ENCODE results near the gene SLC34A1.
"Not testable (repeated sequence)": the region's sequence is repeated elsewhere in the genome, so short reads cannot be mapped to it uniquely, and the experiment has no call there.

SLC34A1 gene

DNA sequence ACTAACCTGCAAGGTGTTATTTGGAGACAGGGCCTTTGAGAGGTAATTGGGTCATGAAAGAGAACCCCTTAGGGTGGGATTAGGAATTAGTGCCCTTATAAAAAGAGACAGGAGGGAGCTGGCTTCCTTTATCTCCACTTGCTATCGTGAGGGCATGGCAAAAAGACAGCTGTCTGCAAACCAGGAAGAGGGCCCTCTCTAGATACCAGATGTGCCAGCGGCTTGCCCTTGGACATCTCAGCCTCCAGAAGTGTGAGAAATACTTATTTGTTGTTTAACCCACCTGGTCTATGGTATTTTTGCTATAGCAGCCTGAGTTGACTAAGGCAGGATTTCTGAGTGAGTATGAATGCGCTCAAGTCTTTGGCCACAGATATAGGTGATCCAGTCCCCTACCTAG is 27.5 kb upstream of the SLC34A1 start:
- no peak for DNase-seq

GRCh38 chr5:177357146-177357458 is 27.1 kb upstream of the SLC34A1 start:
- no peak for DNase-seq

- DNase-seq: no peak
These were observed 26.5 kb upstream of the SLC34A1 start, which contains the start of gene RGS14 for GRCh38 chr5:177357459-177358351. Gene RGS14 (plus strand): TSS chr5:177357924. CDS start chr5:177358025, 101 bp downstream.

- no peak for DNase-seq
These were observed 25.8 kb upstream of the SLC34A1 start for GRCh38 chr5:177358370-177358819.

DNA sequence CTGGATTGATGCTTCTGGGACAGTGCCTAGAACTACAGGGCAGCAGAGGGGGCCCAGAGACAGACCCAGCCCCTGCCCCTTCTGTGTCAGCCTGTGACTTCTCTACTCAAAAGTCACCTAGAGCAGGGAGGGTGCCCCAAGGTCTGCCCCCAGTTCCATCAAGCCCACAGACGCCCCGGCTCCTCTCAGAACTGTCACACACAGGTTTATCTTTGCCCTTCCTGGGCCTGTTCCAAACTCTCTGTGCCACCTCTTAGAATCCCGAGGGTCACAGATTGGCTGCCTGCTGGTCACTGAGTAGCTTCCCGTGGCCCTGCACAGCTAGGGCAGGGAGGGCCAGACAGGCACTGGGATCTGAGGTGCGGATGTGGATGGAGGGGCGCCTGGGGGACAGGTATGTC is 24.8 kb upstream of the SLC34A1 start:
- DNase-seq: no peak

DNA sequence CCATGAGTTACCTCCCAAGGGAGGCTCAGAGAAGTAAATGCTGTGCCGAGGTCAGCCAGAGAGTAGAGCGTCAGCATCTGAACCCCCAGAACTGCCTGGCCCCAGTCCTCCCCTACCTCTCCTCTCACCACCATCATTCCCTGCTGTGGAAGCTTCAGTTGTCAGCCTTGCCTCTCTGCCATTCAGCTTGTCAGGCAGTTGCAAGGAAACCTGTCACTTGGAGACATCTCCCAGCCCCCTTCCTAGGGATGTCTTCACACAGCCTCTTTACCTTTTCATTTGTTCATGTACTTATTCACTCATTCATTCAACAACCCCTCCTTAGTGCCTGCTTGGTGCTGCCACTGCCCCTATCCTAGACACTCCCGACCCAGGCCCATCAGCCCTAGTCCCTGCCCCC is 24.4 kb upstream of the SLC34A1 start:
- DNase-seq: no peak

GRCh38 chr5:177360740-177361139 is 23.5 kb upstream of the SLC34A1 start:
- not testable (repeated sequence) for DNase-seq

DNA sequence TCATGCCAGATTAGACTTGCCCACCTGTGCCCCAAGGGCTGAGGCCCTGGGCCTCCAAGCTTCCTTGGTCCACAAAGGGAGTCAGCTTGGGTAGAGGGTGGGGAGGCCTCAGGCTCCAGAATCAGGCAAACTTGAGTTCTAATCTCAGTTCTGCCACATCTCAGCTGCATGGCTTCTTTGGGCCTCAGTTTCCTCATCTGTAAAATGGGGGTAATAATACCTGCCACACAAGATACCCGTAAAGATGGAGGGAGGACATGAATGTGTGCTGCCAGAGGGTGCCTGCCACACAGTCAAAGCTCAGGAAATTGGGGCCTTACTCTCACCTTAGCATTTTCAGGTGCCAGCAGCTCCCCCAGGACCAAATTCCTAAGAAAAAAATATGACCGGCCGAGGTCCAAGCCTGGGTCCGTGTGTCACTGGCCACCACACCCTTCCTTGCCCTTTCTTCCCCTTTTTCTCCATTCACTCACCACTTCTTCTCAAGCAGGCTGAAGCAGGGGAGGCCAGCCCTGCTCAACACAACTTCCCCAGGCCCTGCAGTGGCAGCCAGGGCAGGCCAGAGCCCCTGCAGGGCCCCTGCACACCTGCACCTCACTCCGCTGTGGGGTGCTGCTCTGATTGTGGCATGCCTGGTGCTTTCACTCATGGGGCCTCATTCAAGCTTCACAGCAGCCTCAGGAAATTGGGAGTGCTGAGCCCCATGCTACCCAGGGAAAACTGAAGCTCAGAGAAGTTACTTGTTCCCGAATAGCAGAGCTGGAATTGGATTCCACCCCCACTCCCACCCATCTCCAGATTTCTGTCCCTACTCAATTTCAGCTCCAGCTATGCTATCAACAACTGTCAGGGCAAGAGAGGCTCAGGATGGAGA is 22.6 kb upstream of the SLC34A1 start:
- no peak for DNase-seq

GRCh38 chr5:177362292-177362609 is 22.0 kb upstream of the SLC34A1 start:
- no peak for DNase-seq

GRCh38 chr5:177362610-177363507 is 21.4 kb upstream of the SLC34A1 start:
- DNase-seq: no peak

- no peak for DNase-seq
These were observed 20.7 kb upstream of the SLC34A1 start for GRCh38 chr5:177363565-177363964.

GRCh38 chr5:177364159-177364962 is 19.9 kb upstream of the SLC34A1 start:
- no peak for DNase-seq

GRCh38 chr5:177365845-177366527 is 18.2 kb upstream of the SLC34A1 start:
- DNase-seq: no peak

GRCh38 chr5:177366528-177367322 is 17.5 kb upstream of the SLC34A1 start:
- no peak for DNase-seq

- no peak for DNase-seq
These were observed 16.8 kb upstream of the SLC34A1 start for GRCh38 chr5:177367323-177367848.

GRCh38 chr5:177367981-177368868 is 16.0 kb upstream of the SLC34A1 start:
- no peak for DNase-seq

GRCh38 chr5:177368869-177369644 is 15.2 kb upstream of the SLC34A1 start:
- no peak for DNase-seq
